Type B pancreatic cell (in vitro differentiated cells): Measurements from ENCODE around the gene KAZN. TPM values are rescaled to one million over a fixed set of nuclear protein-coding genes. Genes with fewer than 3 reads are reported as not detected.

ENCODE experiments used
- DNase-seq: peaks from one replicate; pipeline ENCODE4 v3.0.0; 2021; ENCODE audit warnings: mixed read lengths; ENCODE audit not compliant: unreplicated experiment; ENCODE audit errors: extremely low spot score
- H3K27ac Mint-ChIP-seq: 2 replicates; pipeline ENCODE4 v1.8.0; 2021; ENCODE audit warnings: mild to moderate bottlenecking, mixed read lengths
- H3K27me3 Mint-ChIP-seq: 2 replicates; pipeline ENCODE4 v1.8.0; 2021; ENCODE audit warnings: mixed read lengths
- H3K36me3 Mint-ChIP-seq: 2 replicates; pipeline ENCODE4 v1.8.0; 2021; ENCODE audit warnings: mixed read lengths
- H3K4me1 Mint-ChIP-seq: one replicate; pipeline ENCODE4 v1.8.0; 2021; ENCODE audit warnings: mixed read lengths; ENCODE audit not compliant: unreplicated experiment
- H3K4me3 Mint-ChIP-seq: 2 replicates; pipeline ENCODE4 v1.8.0; 2021; ENCODE audit warnings: mild to moderate bottlenecking, mixed read lengths
- H3K9me3 Mint-ChIP-seq: 2 replicates; pipeline ENCODE4 v1.8.0; 2021; ENCODE audit warnings: mixed read lengths
- total RNA-seq: library from RNA; stranded (reverse); gene quantifications from 2 replicates; pipeline ENCODE4 v1.2.1, GENCODE V29; 2021; ENCODE audit warnings: low replicate concordance
- TF ChIP-seq, protein P1 (sequence below): fragments of 200-600 bp; sonication (generic); conservative IDR thresholded peaks from 2 replicates; pipeline ENCODE4 v1.5.0; 2021; ENCODE audit warnings: antibody characterized with exemption, mild to moderate bottlenecking

Gene KAZN
- total RNA-seq, 1 donor from 2014 or later, result 33.7 TPM

DNA sequence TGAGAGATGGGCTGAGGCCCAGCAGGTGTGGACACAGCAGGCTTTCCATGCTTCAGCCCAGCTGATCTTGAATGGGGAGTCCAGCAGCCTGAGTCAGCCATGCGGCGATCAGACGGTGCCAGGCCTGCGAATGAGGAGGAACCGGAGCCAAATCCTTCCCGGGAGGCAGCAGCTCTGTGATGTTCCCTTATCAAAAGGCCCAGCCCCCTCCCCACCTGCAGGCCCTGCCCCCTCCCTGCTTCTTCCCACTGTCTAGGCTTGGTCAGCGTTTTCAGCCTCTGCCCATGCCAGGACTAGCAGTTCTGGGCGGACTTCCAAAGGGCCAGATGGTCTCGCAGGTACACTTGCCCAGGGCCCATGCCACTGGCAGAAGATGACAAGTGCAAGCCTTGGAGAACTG is 253.8 kb downstream of the KAZN start:
- TF ChIP-seq, protein P1, sequence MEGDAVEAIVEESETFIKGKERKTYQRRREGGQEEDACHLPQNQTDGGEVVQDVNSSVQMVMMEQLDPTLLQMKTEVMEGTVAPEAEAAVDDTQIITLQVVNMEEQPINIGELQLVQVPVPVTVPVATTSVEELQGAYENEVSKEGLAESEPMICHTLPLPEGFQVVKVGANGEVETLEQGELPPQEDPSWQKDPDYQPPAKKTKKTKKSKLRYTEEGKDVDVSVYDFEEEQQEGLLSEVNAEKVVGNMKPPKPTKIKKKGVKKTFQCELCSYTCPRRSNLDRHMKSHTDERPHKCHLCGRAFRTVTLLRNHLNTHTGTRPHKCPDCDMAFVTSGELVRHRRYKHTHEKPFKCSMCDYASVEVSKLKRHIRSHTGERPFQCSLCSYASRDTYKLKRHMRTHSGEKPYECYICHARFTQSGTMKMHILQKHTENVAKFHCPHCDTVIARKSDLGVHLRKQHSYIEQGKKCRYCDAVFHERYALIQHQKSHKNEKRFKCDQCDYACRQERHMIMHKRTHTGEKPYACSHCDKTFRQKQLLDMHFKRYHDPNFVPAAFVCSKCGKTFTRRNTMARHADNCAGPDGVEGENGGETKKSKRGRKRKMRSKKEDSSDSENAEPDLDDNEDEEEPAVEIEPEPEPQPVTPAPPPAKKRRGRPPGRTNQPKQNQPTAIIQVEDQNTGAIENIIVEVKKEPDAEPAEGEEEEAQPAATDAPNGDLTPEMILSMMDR, result no peak
- Mint-ChIP-seq H3K9me3 (no peaks in the 10 kb centered on the region), H3K27ac (no peak overlapping the region), H3K27me3 (peaks cover 3% of the 10 kb centered on the region), H3K4me3 (no peak overlapping the region), H3K4me1 (peaks cover 26% of the 10 kb centered on the region), H3K36me3 (no peaks in the 10 kb centered on the region)
- no peak for DNase-seq

DNA sequence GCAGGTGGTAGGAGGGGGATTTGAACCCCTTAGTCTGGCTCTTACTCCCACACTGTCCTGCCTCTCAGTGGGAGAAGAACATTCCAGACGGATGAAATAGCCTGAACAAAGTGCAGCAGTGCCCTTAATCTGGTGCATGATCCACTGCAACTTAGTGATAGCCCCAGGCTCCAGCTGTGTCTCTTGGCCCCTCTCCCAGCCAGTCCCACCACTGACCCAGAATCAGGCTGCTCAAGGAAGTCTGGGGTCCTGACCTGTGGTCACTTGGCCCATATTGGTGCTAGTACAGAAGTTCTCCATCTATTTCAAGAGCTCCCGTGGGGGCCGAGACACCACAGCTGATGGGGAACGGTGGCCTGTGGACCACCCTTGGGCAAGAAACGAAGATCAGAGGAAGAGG is 255.0 kb downstream of the KAZN start:
- no peak overlapping the region for H3K4me3 Mint-ChIP-seq
- TF ChIP-seq, protein P1, result no peak
- H3K27me3 Mint-ChIP-seq, result peaks cover 3% of the 10 kb centered on the region
- no peak overlapping the region for H3K27ac Mint-ChIP-seq
- H3K9me3 Mint-ChIP-seq, result no peaks in the 10 kb centered on the region
- H3K36me3 Mint-ChIP-seq, result no peaks in the 10 kb centered on the region
- H3K4me1 Mint-ChIP-seq, result peaks cover 24% of the 10 kb centered on the region
- DNase-seq, result no peak

DNA sequence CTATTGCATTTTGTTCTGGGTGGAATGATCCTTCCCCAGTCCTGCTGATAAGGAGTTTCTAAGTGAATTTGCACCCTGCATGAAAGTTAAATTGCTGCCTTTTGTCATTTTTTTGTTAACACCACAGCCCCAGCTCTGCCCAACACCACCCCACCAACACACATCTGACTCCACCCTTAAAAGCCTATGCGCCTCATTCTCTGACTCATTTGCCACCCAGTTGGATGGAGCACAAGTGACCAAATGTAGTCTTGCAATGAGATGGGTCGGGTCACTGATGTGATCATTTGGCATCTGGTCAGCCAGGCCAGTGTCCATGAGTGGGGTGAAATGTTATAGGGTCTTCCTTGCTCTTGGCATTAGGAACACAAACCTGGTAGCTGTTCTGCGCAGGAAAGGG is 256.8 kb downstream of the KAZN start:
- no peak overlapping the region for H3K4me3 Mint-ChIP-seq
- TF ChIP-seq, protein P1, result no peak
- H3K4me1 Mint-ChIP-seq, result peaks cover 16% of the 10 kb centered on the region
- no peak for DNase-seq
- H3K27ac Mint-ChIP-seq, result no peak overlapping the region
- peaks cover 3% of the 10 kb centered on the region for H3K27me3 Mint-ChIP-seq
- no peaks in the 10 kb centered on the region for H3K36me3 Mint-ChIP-seq
- H3K9me3 Mint-ChIP-seq, result no peaks in the 10 kb centered on the region

DNA sequence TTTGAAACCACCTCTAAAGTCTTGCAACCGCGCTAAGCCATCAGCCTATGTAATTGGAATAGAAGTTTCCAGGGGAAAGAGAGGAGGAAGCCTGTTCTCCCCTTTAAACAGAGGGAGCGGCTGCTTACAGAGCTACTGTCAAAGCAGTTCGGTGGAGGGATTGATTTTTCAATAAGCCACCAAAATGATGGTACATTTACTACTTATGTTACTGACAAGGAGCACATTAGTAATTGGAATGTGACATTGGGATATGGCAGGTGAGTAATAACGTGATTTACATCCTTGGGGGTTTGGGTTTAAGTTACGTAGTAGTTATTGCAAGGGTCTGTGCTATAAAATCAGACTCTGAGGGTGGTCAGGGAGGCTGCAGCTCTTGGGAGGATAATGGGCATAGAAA is 257.3 kb downstream of the KAZN start:
- Mint-ChIP-seq H3K4me3 (no peak overlapping the region), H3K27ac (no peak overlapping the region), H3K36me3 (no peaks in the 10 kb centered on the region), H3K4me1 (peaks cover 16% of the 10 kb centered on the region), H3K27me3 (peaks cover 3% of the 10 kb centered on the region), H3K9me3 (no peaks in the 10 kb centered on the region)
- TF ChIP-seq, protein P1, result no peak
- no peak for DNase-seq

DNA sequence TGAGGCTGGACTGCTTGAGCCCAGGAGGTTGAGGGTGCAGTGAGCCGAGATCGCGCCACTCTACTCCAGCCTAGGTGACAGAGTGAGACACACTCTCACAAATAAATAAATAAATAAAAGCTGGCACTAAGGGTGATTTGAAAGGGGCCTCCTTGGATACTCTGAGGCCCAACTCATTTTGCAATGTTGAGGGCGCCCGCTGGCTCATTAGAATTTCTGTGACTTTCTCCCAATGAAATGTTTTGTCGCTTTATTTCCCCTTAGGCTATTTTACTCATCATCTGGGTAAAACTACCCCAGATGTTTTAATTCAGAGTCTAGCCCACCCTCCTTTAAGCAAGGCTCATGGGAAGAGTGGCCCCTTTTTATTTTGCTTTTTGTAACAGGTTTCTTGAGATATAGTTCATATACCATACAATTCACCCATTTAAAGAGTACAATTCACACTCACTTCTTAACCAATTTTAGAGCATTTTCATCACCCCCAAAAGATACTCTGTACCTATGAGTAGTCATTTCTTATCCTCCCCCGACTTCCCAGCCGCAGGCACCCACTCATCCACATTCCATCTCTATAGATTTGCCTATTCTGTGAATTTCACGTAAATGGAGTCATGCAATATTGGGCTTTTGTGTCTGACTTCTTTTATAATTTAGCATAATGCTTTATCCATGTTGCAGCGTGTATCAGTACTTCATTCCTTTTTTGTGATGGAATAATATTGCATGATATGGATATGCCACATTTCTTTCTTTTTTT is 259.1 kb downstream of the KAZN start:
- Mint-ChIP-seq H3K27ac (no peak overlapping the region), H3K4me3 (no peak overlapping the region), H3K4me1 (peaks cover 16% of the 10 kb centered on the region), H3K27me3 (peaks cover 3% of the 10 kb centered on the region), H3K36me3 (no peaks in the 10 kb centered on the region), H3K9me3 (no peaks in the 10 kb centered on the region)
- TF ChIP-seq, protein P1, result no peak
- DNase-seq, result no peak
